Measurements from ENCODE around the gene CYP17A1.
"Not testable (repeated sequence)": the region's sequence is repeated elsewhere in the genome, so short reads cannot be mapped to it uniquely, and the experiment has no call there.

CYP17A1 gene

DNA sequence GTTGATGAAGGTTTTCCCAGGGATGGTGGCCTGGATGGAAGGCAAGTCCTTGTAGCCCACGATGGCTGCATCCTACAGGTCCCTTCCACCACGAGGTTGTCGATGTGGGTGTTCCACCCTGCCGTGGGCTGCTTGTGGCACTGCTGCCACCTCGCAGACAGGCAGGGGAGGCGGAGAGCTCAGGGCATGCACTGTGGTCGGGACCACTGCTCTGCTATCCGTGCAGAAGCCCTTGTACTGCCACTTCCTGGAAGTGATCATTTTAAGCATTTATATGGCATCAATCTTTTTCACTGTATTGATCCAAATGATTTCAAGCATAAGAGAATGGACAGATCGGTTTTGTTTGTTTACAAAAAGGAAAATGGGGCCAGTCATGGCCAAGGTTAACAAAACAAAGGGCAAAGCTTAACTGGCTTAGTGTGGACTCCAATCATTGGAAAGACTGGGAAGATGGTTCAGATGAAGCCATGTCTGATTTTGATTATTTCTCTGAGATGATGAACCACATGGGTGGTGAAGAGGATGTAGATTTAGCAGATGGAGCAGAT, 8.2 kb upstream of the CYP17A1 start:
- no peaks in the 10 kb centered on the region for H3K27me3 ChIP-seq (ENCODE audit: insufficient read depth, poor library complexity, severe bottlenecking)
- no peaks in the 10 kb centered on the region for H3K4me1 ChIP-seq (ENCODE audit: insufficient read depth, poor library complexity, severe bottlenecking)

DNA sequence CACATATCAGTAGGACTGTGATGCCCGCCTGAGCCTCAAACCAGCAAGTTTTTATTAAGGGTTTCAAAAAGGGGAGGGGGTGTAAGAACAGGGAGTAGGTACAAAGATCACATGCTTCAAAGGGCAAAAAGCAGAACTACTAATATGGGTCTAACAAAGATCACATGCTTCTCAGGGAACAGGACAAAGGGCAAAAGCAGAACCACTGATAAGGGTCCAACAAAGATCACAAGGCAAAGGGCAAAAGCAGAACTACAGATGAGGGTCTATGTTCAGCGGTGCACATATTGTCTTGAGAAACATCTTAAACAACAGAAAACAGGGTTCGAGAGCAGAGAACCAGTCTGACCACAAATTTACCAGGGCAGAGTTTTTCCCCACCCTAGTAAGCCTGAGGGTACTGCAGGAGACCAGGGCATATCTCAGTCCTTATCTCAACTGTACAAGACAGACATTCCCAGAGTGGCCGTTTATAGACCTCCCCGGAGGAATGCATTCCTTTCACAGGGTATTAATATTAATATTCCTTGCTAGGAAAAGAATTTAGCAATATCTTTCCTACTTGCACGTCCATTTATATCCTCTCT, 7.1 kb upstream of the CYP17A1 start:
- H3K4me1 ChIP-seq (ENCODE audit: insufficient read depth, poor library complexity, severe bottlenecking); H3K4me3 ChIP-seq (ENCODE audit: severe bottlenecking); ATAC-seq (ENCODE audit: low read depth); DNase-seq (ENCODE audit: low spot score); H3K9me3 ChIP-seq (ENCODE audit: severe bottlenecking); H3K27ac ChIP-seq (ENCODE audit: poor library complexity, severe bottlenecking); H3K27me3 ChIP-seq (ENCODE audit: insufficient read depth, poor library complexity, severe bottlenecking); H3K36me3 ChIP-seq (ENCODE audit: low read depth): not testable (repeated sequence)

More for the DNA sequence above, 8.2 kb upstream of the CYP17A1 start:
- TF ChIP-seq, protein P1, sequence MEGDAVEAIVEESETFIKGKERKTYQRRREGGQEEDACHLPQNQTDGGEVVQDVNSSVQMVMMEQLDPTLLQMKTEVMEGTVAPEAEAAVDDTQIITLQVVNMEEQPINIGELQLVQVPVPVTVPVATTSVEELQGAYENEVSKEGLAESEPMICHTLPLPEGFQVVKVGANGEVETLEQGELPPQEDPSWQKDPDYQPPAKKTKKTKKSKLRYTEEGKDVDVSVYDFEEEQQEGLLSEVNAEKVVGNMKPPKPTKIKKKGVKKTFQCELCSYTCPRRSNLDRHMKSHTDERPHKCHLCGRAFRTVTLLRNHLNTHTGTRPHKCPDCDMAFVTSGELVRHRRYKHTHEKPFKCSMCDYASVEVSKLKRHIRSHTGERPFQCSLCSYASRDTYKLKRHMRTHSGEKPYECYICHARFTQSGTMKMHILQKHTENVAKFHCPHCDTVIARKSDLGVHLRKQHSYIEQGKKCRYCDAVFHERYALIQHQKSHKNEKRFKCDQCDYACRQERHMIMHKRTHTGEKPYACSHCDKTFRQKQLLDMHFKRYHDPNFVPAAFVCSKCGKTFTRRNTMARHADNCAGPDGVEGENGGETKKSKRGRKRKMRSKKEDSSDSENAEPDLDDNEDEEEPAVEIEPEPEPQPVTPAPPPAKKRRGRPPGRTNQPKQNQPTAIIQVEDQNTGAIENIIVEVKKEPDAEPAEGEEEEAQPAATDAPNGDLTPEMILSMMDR (IDR thresholded peaks at IDR 0.05; ENCODE audit: poor library complexity, severe bottlenecking) = no peak
- no peak overlapping the region for H3K4me3 ChIP-seq (ENCODE audit: severe bottlenecking)
- ATAC-seq (ENCODE audit: low read depth) (no peak), DNase-seq (ENCODE audit: low spot score) (no peak)
- H3K36me3 ChIP-seq (ENCODE audit: low read depth) = no peaks in the 10 kb centered on the region
- H3K27ac ChIP-seq (ENCODE audit: poor library complexity, severe bottlenecking) = no peak overlapping the region
- no peaks in the 10 kb centered on the region for H3K9me3 ChIP-seq (ENCODE audit: severe bottlenecking)

DNA sequence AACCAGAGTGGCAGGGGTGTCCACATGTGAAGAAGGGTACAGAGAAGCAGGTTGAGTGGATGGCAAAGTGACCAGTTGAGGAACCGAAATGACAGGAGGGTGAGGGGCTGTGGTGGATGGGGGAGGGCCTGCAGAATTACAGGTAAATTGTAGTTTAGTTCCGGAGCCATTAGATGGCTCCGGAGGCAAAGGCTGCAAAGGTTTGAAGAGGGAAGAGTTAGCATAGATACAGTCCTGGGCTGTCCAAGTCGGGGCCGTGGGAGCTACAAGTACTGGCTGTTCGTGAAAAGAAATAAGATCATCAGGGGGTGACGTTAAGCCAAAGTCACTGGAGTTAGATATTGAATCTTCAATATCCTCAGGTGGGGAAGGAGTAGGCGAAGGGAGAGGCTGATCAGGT, 5.9 kb upstream of the CYP17A1 start:
- not testable (repeated sequence) for H3K4me1 ChIP-seq (ENCODE audit: insufficient read depth, poor library complexity, severe bottlenecking); H3K27ac ChIP-seq (ENCODE audit: poor library complexity, severe bottlenecking); DNase-seq (ENCODE audit: low spot score); H3K4me3 ChIP-seq (ENCODE audit: severe bottlenecking); H3K9me3 ChIP-seq (ENCODE audit: severe bottlenecking); H3K27me3 ChIP-seq (ENCODE audit: insufficient read depth, poor library complexity, severe bottlenecking); ATAC-seq (ENCODE audit: low read depth); H3K36me3 ChIP-seq (ENCODE audit: low read depth)

DNA sequence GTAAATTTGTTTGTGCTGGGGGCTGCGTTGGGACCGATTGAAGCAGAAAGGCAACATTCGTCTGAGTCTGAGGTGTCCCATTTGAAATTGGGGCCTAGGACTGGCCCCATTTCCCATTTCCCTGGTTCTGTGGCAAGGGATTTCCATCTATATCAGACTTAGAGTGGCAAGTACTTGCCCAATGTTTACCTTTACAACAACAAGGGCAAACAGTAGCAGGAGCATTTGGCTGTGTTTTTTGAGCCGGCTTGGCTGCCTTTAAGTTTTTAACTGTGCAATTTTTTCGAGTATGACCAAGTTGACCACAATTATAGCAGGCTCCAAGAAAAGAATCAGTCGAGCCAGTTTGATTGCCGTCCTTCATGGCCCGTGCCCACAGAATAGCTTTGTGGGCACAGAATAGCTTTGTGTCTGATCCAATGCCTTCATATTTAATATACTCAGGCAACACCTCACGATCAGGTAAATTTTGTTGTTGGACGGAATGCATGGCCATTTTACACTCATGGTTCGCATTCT, 4.7 kb upstream of the CYP17A1 start:
- DNase-seq (ENCODE audit: low spot score) (no peak), ATAC-seq (ENCODE audit: low read depth) (no peak)
- Histone ChIP-seq H3K36me3 (ENCODE audit: low read depth) (no peaks in the 10 kb centered on the region), H3K9me3 (ENCODE audit: severe bottlenecking) (no peaks in the 10 kb centered on the region), H3K27ac (ENCODE audit: poor library complexity, severe bottlenecking) (no peak overlapping the region), H3K4me1 (ENCODE audit: insufficient read depth, poor library complexity, severe bottlenecking) (no peaks in the 10 kb centered on the region), H3K4me3 (ENCODE audit: severe bottlenecking) (no peak overlapping the region), H3K27me3 (ENCODE audit: insufficient read depth, poor library complexity, severe bottlenecking) (no peaks in the 10 kb centered on the region)
- TF ChIP-seq, protein P1 (IDR thresholded peaks at IDR 0.05; ENCODE audit: poor library complexity, severe bottlenecking) = no peak

DNA sequence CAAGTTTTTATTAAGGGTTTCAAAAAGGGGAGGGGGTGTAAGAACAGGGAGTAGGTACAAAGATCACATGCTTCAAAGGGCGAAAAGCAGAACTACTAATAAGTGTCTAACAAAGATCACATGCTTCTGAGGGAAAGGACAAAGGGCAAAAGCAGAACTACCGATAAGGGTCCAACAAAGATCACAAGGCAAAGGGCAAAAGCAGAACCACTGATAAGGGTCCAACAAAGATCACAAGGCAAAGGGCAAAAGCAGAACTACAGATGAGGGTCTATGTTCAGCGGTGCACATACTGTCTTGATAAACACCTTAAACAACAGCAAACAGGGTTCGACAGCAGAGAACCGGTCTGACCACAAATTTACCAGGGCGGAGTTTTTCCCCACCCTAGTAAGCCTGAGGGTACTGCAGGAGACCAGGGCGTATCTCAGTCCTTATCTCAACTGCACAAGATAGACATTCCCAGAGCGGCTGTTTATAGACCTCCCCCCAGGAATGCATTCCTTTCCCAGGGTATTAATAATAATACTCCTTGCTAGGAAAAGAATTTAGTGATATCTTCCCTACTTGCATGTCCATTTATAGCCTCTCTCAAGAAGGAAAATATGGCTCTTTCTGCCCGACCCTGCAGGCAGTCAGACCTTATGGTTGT, 1.2 kb upstream of the CYP17A1 start:
- H3K27me3 ChIP-seq (ENCODE audit: insufficient read depth, poor library complexity, severe bottlenecking); ATAC-seq (ENCODE audit: low read depth); H3K4me1 ChIP-seq (ENCODE audit: insufficient read depth, poor library complexity, severe bottlenecking); DNase-seq (ENCODE audit: low spot score); H3K36me3 ChIP-seq (ENCODE audit: low read depth); H3K9me3 ChIP-seq (ENCODE audit: severe bottlenecking); H3K27ac ChIP-seq (ENCODE audit: poor library complexity, severe bottlenecking); H3K4me3 ChIP-seq (ENCODE audit: severe bottlenecking): not testable (repeated sequence)

DNA sequence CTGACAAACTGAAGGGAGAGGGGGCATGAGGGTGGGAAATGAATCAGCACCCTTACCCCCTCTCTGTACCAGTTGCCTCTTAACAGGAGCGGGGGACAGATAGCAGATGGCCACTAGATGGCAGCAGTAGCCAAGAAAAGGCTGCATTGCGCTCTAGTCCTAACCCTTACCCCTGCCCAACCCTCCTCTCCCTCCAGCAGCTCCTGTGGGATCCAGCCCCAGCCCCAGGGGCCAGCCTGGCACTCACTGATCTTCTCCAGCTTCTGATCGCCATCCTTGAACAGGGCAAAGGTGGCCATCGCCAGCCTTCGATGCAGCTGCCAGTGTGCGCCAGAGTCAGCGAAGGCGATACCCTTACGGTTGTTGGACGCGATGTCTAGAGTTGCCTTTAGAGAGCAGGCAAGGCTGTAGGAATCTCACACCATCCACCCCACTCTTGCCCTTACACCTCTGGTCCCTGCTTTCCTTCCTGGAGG, 2.2 kb downstream of the CYP17A1 start:
- Histone ChIP-seq H3K4me3 (ENCODE audit: severe bottlenecking) (no peak overlapping the region), H3K4me1 (ENCODE audit: insufficient read depth, poor library complexity, severe bottlenecking) (no peaks in the 10 kb centered on the region), H3K27ac (ENCODE audit: poor library complexity, severe bottlenecking) (no peak overlapping the region), H3K27me3 (ENCODE audit: insufficient read depth, poor library complexity, severe bottlenecking) (no peaks in the 10 kb centered on the region), H3K9me3 (ENCODE audit: severe bottlenecking) (no peaks in the 10 kb centered on the region), H3K36me3 (ENCODE audit: low read depth) (no peaks in the 10 kb centered on the region)
- TF ChIP-seq, protein P1 (IDR thresholded peaks at IDR 0.05; ENCODE audit: poor library complexity, severe bottlenecking) = peak; percentile 88
- ATAC-seq (ENCODE audit: low read depth) = peak; percentile 96
- DNase-seq (ENCODE audit: low spot score) = no peak
